HG02571 (cell line): ENCODE data around the gene DNAAF5.
"Not testable (repeated sequence)": the region's sequence is repeated elsewhere in the genome, so short reads cannot be mapped to it uniquely, and the experiment has no call there.

Source experiments
- ATAC-seq: cut with Tn5 transposase; IDR thresholded peaks from one replicate; pipeline ENCODE4 v1.9.1; 2021; ENCODE audit warnings: mild to moderate bottlenecking, moderate library complexity; ENCODE audit not compliant: unreplicated experiment

DNAAF5 gene

DNA sequence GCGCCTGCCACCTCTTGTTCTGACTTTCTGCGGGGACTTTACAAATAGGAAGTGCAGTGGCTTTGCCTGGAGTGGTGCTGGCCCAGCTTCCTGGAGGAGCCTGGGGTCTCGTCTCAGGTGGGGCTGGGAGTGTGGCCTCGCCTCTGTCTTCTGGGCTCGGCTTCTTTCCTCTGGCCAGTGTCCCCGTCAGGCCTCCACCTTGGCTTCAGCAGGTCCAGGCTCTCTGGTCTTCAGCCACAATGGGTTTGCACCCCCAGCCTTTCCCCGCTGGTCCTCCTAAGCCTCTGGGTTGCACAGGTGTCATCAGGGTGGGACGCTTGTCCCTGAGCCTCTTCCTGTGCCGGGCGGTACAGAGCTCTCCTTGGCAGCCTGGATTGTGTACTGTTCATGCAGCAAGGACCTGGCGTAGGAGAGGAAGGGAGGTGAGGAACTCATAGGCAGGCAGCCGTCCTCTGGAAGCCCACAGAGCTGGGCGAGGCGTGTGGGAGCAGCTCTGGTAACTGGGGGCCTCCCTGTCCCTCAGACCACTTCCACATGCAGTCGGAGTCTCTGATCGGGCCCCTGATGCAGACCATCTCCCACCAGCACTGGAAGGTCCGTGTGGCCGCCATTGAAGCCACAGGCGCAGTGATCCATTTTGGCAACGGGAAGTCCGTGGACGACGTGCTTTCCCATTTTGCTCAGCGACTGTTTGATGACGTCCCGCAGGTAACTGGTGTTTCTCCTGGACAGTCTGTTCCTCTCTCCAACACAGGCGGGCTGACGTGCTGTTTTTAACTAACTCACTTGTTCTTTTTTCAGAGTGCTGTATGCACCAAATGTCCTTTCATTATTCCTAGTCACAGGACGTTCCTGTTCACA lies 2.9 kb downstream of the DNAAF5 start:
- no peak for ATAC-seq

DNA sequence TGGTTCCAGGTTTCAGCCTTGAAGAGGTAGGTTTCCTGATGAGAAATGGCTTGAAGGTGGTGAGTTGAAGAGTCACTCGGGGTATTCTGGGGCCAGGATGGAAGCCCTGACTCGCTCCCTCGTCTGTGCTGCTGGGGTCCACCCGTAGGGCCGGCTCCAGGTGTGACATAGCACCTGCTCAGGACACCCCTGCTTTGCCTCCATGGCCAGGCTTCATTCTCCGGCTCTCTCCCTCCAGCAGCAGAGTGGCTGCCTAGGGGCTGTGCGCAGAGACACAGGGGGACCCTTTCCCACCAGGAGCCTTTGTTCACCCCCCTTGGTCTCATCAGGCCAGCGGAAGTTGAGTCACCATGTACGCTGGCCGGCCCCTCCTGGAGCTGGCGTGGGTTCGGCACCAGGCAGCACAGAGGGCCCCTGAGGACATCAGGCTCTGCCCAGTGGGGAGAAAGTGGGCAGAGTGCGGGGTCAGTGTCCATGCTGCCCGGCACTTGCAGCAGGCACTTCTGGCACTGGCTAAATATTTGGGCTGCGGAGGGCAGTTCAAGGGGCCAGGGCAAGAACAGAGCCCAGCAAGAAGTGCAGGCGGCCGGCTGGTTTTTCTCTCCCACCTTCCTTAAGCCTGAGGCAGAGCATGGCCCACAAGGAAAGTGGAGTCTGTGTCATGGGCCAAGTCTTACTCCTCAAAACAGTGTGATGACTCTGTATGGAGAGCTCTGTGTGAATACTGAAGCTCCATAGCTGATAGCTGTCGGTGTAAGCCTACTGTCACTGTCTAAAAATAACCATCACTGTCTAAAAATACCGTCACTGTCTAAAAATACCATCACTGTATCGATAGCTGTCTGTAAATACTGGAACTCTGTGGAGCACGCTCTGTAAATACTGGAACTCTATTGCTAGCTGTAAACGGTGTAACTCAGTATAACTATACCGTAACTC lies 4.3 kb downstream of the DNAAF5 start:
- no peak for ATAC-seq

- ATAC-seq, result no peak
Measured at GRCh38 chr7:731440-732085, 5.1 kb downstream of the DNAAF5 start.

- no peak for ATAC-seq
Measured at GRCh38 chr7:732094-732541, 5.6 kb downstream of the DNAAF5 start.

GRCh38 chr7:732556-732955 lies 6.1 kb downstream of the DNAAF5 start:
- no peak for ATAC-seq

DNA sequence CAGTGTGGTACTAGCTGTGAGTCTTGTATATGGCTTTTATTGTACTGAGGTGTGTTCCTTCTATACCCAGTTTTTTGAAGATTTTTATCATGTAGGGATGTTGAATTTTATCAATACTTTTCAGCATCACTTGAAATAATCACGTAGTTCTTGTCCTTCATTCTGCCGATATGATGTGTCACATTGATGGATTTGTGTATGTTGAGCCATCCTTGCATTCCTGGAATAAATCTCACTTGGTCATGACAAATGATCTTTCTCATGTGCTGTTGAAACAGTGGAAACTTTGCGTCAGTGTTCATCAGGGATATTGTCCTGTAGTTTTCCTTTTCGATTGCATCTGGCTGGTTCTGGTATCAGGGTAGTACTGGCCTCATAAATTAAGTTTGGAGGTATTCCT lies 7.7 kb downstream of the DNAAF5 start:
- no peak for ATAC-seq

- no peak for ATAC-seq
Measured at GRCh38 chr7:734808-735207, 8.3 kb downstream of the DNAAF5 start.

DNA sequence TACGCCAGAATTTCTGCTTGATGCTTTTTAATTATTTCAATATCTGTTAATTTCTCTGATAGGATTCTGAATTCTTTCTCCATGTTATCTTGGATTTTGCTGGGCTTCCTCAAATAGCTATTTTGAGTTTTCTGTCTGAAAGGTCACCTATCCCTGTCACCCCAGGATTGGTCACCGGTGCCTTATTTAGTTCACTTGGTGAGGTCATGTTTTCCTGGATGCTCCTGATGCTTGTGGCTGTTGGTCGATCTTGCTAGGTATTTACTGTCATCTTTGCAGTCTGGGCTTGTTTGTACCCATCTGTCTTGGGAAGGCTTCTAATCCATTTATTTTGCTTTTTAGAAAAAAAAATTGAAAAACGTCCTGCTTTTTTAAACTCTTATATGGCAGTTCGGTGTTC lies 11.7 kb downstream of the DNAAF5 start:
- ATAC-seq, result no peak

DNA sequence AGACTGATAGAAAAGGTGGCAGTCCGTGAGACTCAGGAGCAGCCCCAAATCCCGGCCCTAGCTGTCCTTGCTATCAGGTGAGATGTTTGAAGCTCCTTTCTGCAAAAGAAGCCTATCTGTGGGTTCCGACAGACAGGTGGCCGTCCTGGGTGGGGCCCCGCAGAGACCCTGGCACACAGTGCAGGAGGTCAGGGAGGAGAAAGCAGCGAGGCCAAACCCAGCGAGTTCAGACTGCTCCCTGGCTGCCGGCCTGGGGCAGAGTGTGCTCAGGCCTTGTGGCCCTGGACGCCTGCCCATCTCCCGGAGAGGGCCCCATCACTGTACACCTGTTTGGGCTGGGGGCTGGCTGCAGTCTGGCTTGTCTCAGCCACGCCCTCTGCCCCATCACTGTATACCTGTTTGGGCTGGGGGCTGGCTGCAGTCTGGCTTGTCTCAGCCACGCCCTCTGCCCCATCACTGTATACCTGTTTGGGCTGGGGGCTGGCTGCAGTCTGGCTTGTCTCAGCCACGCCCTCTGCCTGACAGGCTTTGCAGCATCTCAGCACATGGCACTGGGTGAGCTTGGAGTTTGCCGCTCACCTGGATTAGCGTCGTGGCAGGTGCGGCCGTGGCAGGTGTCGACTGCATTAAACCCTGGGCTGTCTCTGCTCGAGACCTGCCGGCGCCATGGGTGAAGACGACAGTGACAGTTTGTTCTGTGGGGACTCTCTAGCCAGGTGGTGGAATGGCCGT lies 12.4 kb downstream of the DNAAF5 start:
- no peak for ATAC-seq

GRCh38 chr7:739455-739982 lies 13.0 kb downstream of the DNAAF5 start:
- no peak for ATAC-seq

DNA sequence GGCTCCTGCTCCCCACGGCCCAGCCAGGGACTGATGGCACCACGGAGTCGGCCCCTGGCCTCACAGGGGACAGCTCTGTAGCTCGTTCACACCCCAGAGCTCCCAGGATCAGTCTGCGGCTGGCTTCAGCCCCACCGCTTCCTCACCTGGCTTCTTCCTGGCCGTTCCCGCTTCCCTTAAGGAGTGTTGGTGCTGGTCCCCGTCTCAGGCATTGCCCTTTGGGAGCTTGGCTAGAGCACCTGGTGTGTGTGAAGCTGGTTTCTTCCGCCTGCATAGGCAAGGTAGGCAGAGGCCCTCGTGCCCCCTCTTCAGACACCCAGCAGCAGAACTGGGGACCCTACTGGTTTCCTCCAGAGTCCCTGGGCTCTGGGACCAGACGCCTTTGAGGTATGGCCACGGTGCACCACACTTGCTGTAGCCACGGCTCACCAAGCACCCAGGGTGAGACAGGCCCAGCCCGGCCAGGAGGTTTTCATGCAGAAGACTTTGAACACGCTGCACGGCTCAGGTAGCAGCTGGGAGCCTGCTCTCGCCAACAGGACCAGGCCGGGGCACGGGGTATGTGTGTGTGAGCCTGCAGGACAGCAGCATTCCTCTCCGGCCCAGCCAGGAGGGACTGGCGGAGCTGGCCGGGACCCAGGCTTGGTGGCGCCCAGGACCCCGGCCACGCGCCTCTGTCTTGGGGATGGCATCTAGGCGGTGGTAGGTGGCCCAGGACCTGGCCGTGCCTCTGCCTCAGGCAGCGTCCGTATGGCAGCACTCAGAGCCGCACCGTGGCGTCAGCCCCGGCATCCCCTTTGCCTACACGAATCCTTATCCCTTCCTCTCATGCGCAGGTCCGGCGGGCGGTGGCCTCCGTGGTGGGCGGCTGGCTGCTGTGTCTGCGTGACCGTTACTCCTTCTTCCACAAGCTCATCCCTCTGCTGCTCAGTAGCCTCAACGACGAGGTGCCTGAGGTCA lies 13.8 kb downstream of the DNAAF5 start:
- ATAC-seq, result no peak

DNA sequence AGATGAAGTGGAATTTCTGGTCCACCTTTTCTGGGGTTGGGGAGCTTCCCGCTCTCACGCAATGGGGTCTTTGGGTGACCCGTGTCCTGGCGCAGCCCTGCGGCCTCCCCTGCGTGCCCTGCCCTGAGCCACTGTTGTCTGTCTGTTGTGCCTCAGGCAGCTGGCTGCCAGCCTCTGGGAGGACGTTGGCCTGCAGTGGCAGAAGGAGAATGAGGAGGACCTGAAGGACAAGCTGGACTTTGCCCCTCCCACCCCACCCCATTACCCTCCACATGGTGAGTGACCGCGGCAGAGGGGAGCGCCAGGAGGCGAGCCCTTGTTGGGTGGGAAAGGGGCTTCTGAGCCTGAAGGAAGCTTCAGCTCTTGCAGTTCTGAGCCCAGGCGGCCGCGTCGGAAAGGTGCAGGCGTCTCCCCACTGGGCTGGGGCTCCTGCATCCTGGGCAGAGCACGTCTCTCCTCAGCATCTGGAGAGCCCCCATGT lies 14.7 kb downstream of the DNAAF5 start:
- ATAC-seq, result no peak

- ATAC-seq, result no peak
Measured at GRCh38 chr7:741850-742249, 15.4 kb downstream of the DNAAF5 start.

GRCh38 chr7:742791-743190 lies 16.3 kb downstream of the DNAAF5 start:
- no peak for ATAC-seq

GRCh38 chr7:743341-744127 lies 17.0 kb downstream of the DNAAF5 start:
- not testable (repeated sequence) for ATAC-seq

- ATAC-seq, result not testable (repeated sequence)
Measured at GRCh38 chr7:744128-744520, 17.6 kb downstream of the DNAAF5 start.

DNA sequence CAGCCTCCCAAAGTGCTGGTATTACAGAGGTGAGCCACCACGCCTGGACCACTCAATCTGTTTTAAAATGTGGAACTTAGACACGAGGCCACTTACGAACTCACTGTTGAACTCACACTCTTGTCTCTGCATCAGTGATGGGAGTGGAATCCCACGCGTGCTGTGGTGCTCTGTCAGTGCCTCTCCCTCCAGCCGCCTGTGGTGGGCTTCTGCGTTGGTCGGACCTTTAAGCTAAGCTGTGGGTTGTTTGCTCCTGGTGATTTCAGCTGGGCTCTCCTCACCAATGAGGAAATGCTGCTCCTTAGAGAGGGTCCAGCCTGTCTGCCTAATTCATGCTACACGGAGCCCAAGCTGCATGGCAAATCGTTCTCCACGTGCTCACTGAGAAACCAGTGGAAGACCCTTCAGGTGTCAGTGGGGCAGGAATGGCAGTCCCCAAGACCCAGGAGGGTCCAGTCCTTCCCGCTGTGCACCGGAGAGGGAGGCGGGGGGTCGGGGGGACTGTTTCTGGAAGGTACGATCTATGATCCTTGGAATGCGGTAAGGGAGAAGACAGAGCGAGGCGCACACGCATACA lies 18.4 kb downstream of the DNAAF5 start:
- no peak for ATAC-seq
